ENCODE data around the gene MYH11.

MYH11 gene

DNA sequence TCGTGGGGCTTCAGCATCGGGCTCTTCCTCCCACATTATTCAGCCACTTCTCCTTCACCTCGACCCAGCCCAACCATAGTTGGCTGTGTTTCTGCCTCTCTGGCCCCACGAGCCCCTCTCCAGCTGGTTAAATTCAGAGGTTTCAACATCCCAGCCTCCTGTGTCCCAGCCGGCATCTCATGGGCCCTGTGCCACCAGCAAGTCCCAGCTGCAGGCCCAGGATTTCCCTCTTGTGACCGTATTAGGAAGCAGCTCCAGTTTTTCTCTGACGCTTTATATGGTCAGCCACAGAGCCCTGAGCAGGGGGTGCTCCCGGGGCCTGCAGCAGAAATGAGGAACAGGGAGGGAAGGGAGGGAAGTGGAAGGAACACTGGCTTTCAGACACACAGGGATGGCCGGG, 27.4 kb downstream of the MYH11 start:
- no peaks in the 10 kb centered on the region for H3K4me1 ChIP-seq (ENCODE audit: insufficient read depth, low read length, poor library complexity, severe bottlenecking)

GRCh38 chr16:15827709-15828343, 29.0 kb downstream of the MYH11 start:
- TF ChIP-seq EZH2phosphoT487 (IDR thresholded peaks at IDR 0.05; ENCODE audit: borderline replicate concordance) (no peak), CTCF (conservative IDR thresholded peaks at IDR 0.05; ENCODE audit: low read length) (no peak)
- no peak overlapping the region for H2AFZ ChIP-seq (ENCODE audit: low read length)
- H3K79me2 ChIP-seq (ENCODE audit: insufficient read depth, low read length) = no peaks in the 10 kb centered on the region
- no peaks in the 10 kb centered on the region for H3K9me2 ChIP-seq (replicated peaks; ENCODE audit: low read depth, low read length)
- no peak overlapping the region for H3K9ac ChIP-seq (ENCODE audit: low read depth, low read length, poor library complexity, severe bottlenecking)
- H3K4me1 ChIP-seq (ENCODE audit: insufficient read depth, low read length, poor library complexity, severe bottlenecking) = no peaks in the 10 kb centered on the region
- no peaks in the 10 kb centered on the region for H3K9me3 ChIP-seq (ENCODE audit: insufficient read depth, low read depth, low read length)
- H3K36me3 ChIP-seq (ENCODE audit: insufficient read depth, low read length) = no peaks in the 10 kb centered on the region
- no peaks in the 10 kb centered on the region for H4K20me1 ChIP-seq (ENCODE audit: insufficient read depth, low read length, poor library complexity, severe bottlenecking)
- H3F3A ChIP-seq (ENCODE audit: low read depth) = no peaks in the 10 kb centered on the region
- H3K27me3 ChIP-seq (ENCODE audit: insufficient read depth, low read length, poor library complexity, severe bottlenecking) = no peaks in the 10 kb centered on the region
- no peak overlapping the region for H3K4me3 ChIP-seq (ENCODE audit: low read length, poor library complexity, severe bottlenecking)
- no peak overlapping the region for H3K4me2 ChIP-seq (ENCODE audit: low read depth, low read length, poor library complexity, severe bottlenecking)

More for the DNA sequence above, 27.4 kb downstream of the MYH11 start:
- Histone ChIP-seq H4K20me1 (ENCODE audit: insufficient read depth, low read length, poor library complexity, severe bottlenecking) (no peaks in the 10 kb centered on the region), H3F3A (ENCODE audit: low read depth) (no peaks in the 10 kb centered on the region), H3K4me3 (ENCODE audit: low read length, poor library complexity, severe bottlenecking) (no peak overlapping the region), H3K27me3 (ENCODE audit: insufficient read depth, low read length, poor library complexity, severe bottlenecking) (no peaks in the 10 kb centered on the region), H3K9ac (ENCODE audit: low read depth, low read length, poor library complexity, severe bottlenecking) (no peak overlapping the region), H2AFZ (ENCODE audit: low read length) (no peak overlapping the region), H3K79me2 (ENCODE audit: insufficient read depth, low read length) (no peaks in the 10 kb centered on the region), H3K9me2 (replicated peaks; ENCODE audit: low read depth, low read length) (no peaks in the 10 kb centered on the region), H3K9me3 (ENCODE audit: insufficient read depth, low read depth, low read length) (no peaks in the 10 kb centered on the region), H3K4me2 (ENCODE audit: low read depth, low read length, poor library complexity, severe bottlenecking) (no peak overlapping the region), H3K36me3 (ENCODE audit: insufficient read depth, low read length) (no peaks in the 10 kb centered on the region)
- TF ChIP-seq EZH2phosphoT487 (IDR thresholded peaks at IDR 0.05; ENCODE audit: borderline replicate concordance) (no peak), CTCF (conservative IDR thresholded peaks at IDR 0.05; ENCODE audit: low read length) (no peak)

GRCh38 chr16:15827299-15827698, 29.5 kb downstream of the MYH11 start:
- no peaks in the 10 kb centered on the region for H3F3A ChIP-seq (ENCODE audit: low read depth)
- no peaks in the 10 kb centered on the region for H3K4me1 ChIP-seq (ENCODE audit: insufficient read depth, low read length, poor library complexity, severe bottlenecking)
- H2AFZ ChIP-seq (ENCODE audit: low read length) = no peak overlapping the region
- TF ChIP-seq CTCF (conservative IDR thresholded peaks at IDR 0.05; ENCODE audit: low read length) = no peak
- no peak for TF ChIP-seq EZH2phosphoT487 (IDR thresholded peaks at IDR 0.05; ENCODE audit: borderline replicate concordance)
- no peaks in the 10 kb centered on the region for H3K9me3 ChIP-seq (ENCODE audit: insufficient read depth, low read depth, low read length)
- no peaks in the 10 kb centered on the region for H4K20me1 ChIP-seq (ENCODE audit: insufficient read depth, low read length, poor library complexity, severe bottlenecking)
- H3K4me3 ChIP-seq (ENCODE audit: low read length, poor library complexity, severe bottlenecking) = no peak overlapping the region
- no peaks in the 10 kb centered on the region for H3K9me2 ChIP-seq (replicated peaks; ENCODE audit: low read depth, low read length)
- H3K27me3 ChIP-seq (ENCODE audit: insufficient read depth, low read length, poor library complexity, severe bottlenecking) = no peaks in the 10 kb centered on the region
- no peak overlapping the region for H3K4me2 ChIP-seq (ENCODE audit: low read depth, low read length, poor library complexity, severe bottlenecking)
- no peaks in the 10 kb centered on the region for H3K36me3 ChIP-seq (ENCODE audit: insufficient read depth, low read length)
- no peak overlapping the region for H3K9ac ChIP-seq (ENCODE audit: low read depth, low read length, poor library complexity, severe bottlenecking)
- no peaks in the 10 kb centered on the region for H3K79me2 ChIP-seq (ENCODE audit: insufficient read depth, low read length)

All from Loucy (cell line).